Activated CD4-positive, alpha-beta T cell treated with anti-CD3 and anti-CD28 coated beads, Interleukin-2, amount 50 U/mL, for 16 hours (primary cell): ENCODE results near the gene TEF.
A peak's percentile ranks its signal among the peaks of the same experiment; 100 is the strongest.

Source experiments
- DNase-seq: peaks from one replicate; pipeline ENCODE4 v3.0.0-alpha.2; 2020

The TEF gene, protein sequence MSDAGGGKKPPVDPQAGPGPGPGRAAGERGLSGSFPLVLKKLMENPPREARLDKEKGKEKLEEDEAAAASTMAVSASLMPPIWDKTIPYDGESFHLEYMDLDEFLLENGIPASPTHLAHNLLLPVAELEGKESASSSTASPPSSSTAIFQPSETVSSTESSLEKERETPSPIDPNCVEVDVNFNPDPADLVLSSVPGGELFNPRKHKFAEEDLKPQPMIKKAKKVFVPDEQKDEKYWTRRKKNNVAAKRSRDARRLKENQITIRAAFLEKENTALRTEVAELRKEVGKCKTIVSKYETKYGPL

DNA sequence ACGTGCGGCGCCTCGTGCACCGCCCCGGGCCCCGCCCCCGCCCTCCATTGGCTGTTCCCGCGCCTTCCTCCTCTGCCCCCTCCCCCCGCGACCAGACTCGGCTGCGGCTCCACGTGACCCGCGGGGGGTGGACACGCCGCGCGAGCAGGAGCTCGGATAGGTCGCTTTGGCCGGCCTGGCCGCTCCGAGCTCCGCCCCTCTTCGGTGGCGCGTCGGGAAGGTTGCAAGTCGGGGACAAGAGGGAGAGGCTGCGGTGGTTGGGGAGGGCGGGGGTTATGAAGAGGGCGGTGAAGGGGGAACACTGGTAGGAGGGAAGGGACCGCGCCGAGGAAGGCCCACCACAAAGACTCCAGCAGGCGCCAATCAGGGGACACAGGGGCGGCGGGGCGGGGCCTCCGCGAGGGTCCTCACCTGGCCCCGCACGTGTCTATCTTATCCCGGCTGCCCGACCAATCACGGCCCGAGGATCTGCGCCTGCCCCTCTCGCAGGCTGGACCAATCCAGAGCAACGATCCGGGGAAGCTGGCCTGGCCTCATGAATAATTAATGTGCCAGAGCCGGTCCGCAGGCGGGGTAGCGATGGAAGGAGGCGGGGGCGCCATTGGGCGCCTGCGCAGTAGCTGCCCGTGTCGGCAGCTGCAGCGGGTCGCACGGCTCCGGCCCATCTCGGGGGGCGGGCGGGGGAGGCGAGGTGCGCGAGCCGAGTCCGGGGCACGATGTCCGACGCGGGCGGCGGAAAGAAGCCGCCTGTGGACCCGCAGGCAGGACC is at the start of gene TEF:
Gene TEF, plus strand, starts transcription at position 614 of the 769 bp plus-strand sequence. Its CDS starts 103 bp downstream, at position 717.
- peak; percentile 98 for DNase-seq

GRCh38 chr22:41332217-41332939 is 49.4 kb upstream of the TEF start:
- no peak for DNase-seq

DNA sequence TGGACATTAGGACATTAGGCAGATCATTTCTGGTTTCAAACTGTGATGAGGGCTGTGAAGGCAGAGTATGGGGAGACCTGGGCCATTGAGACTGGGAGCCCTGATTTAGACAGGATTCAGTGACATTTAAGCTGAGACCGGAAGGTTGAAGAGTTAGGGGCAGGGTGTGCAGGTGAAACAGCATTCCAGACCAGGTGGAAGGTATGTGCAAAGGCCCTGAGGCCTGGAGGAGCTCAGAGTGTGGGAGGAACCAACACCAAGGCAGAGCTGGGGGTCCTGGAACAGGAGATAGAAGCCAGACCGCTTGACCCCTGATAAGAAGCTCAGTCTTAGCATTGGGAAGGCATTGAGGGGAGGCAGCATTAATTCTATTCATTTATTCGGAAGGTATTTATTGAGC is 47.9 kb upstream of the TEF start:
- DNase-seq: no peak

DNA sequence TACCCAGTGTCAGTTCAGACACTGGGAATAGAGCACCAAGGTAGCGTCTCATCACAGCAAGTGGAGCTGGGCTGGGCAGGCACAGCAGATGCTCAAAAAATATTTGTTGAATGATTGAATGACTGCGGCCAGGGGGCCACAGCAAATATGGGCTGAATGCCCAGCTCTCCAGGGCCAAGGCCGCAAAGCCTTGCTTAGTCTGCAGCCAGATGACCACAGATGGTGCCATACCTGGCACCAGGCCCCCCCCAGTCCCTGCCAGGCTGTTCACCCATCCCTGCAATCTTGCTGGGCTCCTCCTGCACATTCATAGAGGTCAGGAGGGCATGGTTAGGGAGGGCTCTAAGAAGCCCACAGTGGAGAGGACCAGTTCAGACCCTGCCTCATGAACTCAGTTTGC is 47.5 kb upstream of the TEF start:
- DNase-seq: no peak

- no peak for DNase-seq
These were observed 46.6 kb upstream of the TEF start for GRCh38 chr22:41334951-41335635.

DNA sequence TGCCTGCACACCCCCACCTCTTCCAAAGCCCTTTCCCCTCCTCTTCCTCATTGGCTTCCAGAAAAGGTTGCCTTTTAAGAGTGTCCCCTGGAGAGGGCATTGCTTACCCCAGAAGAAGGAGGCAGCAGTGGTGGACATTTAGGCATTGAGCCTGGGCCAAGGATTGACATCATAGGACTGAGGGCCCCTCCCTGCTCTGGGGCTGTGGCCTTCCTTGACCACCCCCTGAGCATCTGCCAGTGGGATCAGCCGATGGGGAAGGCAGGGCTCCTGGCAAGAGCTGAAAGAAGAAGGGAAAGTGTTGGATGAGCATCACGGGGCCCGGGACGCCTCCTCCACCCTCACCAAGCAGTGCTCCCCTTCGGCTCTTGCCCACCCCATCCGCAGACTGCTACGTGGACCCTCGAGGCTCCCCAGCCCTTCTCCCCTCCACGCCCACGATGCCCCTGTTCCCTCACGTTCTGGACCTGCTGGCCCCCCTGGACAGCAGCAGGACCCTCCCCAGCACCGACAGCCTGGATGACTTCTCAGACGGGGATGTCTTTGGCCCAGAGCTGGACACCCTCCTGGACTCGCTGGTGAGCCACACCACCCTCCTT is 43.0 kb upstream of the TEF start:
- DNase-seq: no peak

- no peak for DNase-seq
These were observed 41.9 kb upstream of the TEF start for GRCh38 chr22:41339823-41340222.

- DNase-seq: no peak
These were observed 41.4 kb upstream of the TEF start for GRCh38 chr22:41340357-41340756.

DNA sequence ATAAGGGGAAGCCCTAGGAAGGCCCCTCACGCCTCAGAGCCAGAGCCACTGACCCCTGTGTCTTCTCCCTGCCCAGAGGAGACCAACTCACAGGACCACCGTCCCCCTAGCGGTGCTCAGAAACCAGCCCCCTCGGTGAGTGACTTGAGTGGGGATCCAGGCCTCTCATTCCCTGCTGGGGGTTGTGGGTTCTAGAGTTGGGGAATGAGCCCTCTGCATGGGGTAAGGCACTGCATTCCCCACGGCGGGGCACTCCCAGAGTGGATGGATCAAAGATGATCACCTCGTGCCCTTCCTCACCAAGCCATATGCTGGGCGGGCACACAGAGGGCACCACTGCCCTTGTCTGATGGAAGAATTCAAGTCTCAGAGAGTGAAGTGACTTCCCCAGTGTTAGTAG is 40.7 kb upstream of the TEF start:
- DNase-seq: no peak

DNA sequence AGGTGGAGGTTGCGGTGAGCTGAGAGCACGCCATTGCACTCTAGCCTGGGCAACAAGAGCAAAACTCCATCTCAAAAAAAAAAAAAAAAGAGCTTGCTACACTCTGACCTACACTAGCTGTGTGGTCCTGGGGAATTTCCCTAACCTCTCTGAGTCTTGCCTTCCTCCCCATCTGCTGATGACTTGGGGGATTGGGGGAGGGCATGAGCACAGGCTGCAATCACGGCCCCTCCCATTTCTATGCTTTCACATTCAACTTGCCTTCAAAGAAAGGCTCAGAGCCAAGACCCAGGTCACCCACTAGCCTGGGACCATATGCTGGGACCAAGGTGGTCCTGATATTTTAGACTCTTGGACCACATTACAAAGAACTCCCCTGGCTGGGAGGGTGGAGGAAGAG is 39.8 kb upstream of the TEF start:
- peak; percentile 57 for DNase-seq

- no peak for DNase-seq
These were observed 38.4 kb upstream of the TEF start for GRCh38 chr22:41343300-41343699.

- DNase-seq: no peak
These were observed 38.0 kb upstream of the TEF start for GRCh38 chr22:41343717-41344116.

GRCh38 chr22:41344189-41344788 is 37.5 kb upstream of the TEF start:
- no peak for DNase-seq

DNA sequence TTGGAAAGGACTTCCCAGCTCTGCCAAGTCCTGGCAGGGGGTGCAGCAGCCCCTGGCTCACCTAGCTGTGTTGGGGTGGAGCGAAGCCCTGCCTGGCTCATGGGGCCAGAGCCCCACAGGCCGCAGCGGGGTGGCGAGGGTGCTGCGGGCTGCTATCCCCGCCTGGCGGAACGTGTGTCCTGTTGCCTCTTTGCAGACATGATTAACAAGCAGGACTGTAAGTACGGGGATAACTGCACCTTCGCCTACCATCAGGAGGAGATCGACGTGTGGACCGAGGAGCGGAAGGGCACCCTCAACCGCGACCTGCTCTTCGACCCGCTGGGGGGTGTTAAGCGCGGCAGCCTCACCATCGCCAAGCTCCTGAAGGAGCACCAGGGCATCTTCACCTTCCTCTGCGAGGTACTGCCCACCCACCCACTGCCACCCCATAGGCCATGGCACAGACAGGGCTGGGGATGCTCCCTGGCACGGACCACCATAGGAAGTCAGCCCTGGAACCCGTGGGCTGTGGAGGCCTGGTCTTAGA is 35.9 kb upstream of the TEF start:
- no peak for DNase-seq

GRCh38 chr22:41347066-41347859 is 34.5 kb upstream of the TEF start:
- DNase-seq: no peak

- no peak for DNase-seq
These were observed 32.7 kb upstream of the TEF start for GRCh38 chr22:41348964-41349484.

- no peak for DNase-seq
These were observed 31.7 kb upstream of the TEF start for GRCh38 chr22:41350087-41350486.

- DNase-seq: no peak
These were observed 30.7 kb upstream of the TEF start for GRCh38 chr22:41351011-41351410.

DNA sequence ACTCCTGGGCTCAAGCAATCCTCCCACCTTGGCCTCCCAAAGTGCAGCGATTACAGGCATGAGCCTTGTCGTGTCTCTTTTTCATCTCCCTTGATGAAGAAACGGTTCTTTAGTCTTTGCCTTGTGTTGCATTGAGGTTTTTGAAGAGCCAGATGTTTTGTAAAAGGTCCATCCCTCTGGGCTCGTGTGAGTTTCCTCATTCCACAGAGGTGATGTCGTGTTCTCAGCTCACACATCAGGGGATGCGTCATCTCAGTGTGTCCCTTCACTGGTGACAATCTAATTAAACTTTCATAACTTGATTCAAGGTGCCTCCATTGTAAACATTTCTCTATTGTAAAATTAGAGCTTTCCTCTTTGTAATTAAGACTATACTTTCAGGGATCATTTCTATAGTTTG is 29.7 kb upstream of the TEF start:
- DNase-seq: no peak

GRCh38 chr22:41353862-41354575 is 27.7 kb upstream of the TEF start:
- DNase-seq: no peak
